AG04449 (cell line): ENCODE results near the gene PCDHB2.
"Not testable (repeated sequence)": the region's sequence is repeated elsewhere in the genome, so short reads cannot be mapped to it uniquely, and the experiment has no call there.

Experiments used
- CTCF ChIA-PET: fragments of 350-600 bp; formaldehyde crosslinking; extraction: SDS; loops from one replicate; lab custom pipeline; 2021; ENCODE audit warnings: antibody characterized with exemption; lab: Yijun Ruan, JAX
- POLR2A ChIA-PET: fragments of 400-600, 350-600 bp; formaldehyde crosslinking; extraction: SDS; loops from one replicate; lab custom pipeline; 2020; ENCODE audit warnings: antibody characterized with exemption, inconsistent platforms; lab: Yijun Ruan, JAX
- DNase-seq: peaks from one replicate; pipeline ENCODE4 v3.0.0-alpha.2; 2010; ENCODE audit warnings: low read depth, low spot score
- H3K4me3 ChIP-seq: 2 replicates; pipeline ENCODE4 v1.5.1; 2011; ENCODE audit warnings: low read depth, mild to moderate bottlenecking, control low read depth, low read length
- CTCF ChIP-seq: IDR thresholded peaks from one replicate; pipeline ENCODE4 v1.5.1; 2011; ENCODE audit warnings: mild to moderate bottlenecking, moderate library complexity, low read length, control low read depth, inconsistent platforms; ENCODE audit not compliant: insufficient read depth; ENCODE audit errors: missing control alignments

PCDHB2 gene

GRCh38 chr5:141084487-141084989 lies 9.9 kb upstream of the PCDHB2 start:
- H3K4me3 ChIP-seq = peak overlapping the region; percentile 40
- DNase-seq = no peak
- POLR2A ChIA-PET = no interaction called here
- TF ChIP-seq CTCF = peak; percentile 14
- CTCF ChIA-PET = interaction anchor here (0.5 to 1.0 kb wide), 2 partner anchors 175 to 480 kb away, joined by 3 read pairs; no protein-coding TSS in a partner anchor

DNA sequence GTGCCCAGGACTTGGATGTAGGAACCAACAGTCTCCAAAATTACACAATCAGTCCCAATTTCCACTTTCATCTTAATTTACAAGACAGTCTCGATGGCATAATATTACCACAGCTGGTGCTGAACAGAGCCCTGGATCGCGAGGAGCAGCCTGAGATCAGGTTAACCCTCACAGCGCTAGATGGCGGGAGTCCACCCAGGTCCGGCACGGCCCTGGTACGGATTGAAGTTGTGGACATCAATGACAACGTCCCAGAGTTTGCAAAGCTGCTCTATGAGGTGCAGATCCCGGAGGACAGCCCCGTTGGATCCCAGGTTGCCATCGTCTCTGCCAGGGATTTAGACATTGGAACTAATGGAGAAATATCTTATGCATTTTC lies 837 bp downstream of the PCDHB2 start:
- no peak for TF ChIP-seq CTCF
- POLR2A ChIA-PET = no interaction called here
- CTCF ChIA-PET = no interaction called here
- DNase-seq = no peak
- no peak overlapping the region for H3K4me3 ChIP-seq

GRCh38 chr5:141096181-141096580 lies 1.8 kb downstream of the PCDHB2 start:
- H3K4me3 ChIP-seq, CTCF ChIA-PET, POLR2A ChIA-PET, DNase-seq: not testable (repeated sequence)

DNA sequence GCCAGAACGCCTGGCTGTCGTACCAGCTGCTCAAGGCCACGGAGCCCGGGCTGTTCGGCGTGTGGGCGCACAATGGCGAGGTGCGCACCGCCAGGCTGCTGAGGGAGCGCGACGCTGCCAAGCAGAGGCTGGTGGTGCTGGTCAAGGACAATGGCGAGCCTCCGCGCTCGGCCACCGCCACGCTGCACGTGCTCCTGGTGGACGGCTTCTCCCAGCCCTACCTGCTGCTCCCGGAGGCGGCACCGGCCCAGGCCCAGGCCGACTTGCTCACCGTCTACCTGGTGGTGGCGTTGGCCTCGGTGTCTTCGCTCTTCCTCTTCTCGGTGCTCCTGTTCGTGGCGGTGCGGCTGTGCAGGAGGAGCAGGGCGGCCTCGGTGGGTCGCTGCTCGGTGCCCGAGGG lies 2.2 kb downstream of the PCDHB2 start:
- H3K4me3 ChIP-seq, DNase-seq, POLR2A ChIA-PET, CTCF ChIA-PET: not testable (repeated sequence)

- DNase-seq = no peak
- CTCF ChIA-PET = no interaction called here
- POLR2A ChIA-PET = no interaction called here
- no peak for TF ChIP-seq CTCF
- no peak within 1 kb of the TSS for H3K4me3 ChIP-seq
Observed at GRCh38 chr5:141100243-141100805, 5.9 kb downstream of the PCDHB2 start, which contains the start of gene PCDHB3. Gene PCDHB3 (plus strand): TSS chr5:141100473. CDS start chr5:141100650, 177 bp downstream.

DNA sequence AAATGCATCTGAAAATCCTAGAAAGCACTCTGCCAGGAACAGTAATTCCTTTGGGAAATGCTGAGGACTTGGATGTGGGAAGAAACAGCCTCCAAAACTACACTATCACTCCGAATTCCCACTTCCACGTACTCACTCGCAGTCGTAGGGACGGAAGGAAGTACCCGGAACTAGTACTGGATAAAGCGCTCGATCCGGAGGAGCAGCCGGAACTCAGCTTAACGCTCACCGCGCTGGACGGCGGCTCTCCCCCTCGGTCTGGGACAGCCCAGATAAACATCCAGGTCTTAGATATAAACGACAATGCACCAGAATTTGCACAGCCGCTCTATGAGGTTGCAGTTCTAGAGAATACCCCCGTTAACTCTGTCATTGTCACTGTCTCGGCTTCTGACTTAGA lies 6.6 kb downstream of the PCDHB2 start:
- ChIA-PET CTCF (no interaction called here), POLR2A (no interaction called here)
- no peak for DNase-seq
- no peak overlapping the region for H3K4me3 ChIP-seq
- no peak for TF ChIP-seq CTCF

DNA sequence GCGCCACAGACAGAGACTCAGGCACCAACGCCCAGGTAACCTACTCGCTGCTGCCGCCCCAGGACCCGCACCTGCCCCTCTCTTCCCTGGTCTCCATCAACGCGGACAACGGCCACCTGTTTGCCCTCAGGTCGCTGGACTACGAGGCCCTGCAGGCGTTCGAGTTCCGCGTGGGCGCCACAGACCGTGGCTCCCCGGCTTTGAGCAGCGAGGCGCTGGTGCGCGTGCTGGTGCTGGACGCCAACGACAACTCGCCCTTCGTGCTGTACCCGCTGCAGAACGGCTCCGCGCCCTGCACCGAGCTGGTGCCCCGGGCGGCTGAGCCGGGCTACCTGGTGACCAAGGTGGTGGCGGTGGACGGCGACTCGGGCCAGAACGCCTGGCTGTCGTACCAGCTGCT lies 7.7 kb downstream of the PCDHB2 start:
- CTCF ChIA-PET, H3K4me3 ChIP-seq, POLR2A ChIA-PET, DNase-seq: not testable (repeated sequence)

- CTCF ChIA-PET, DNase-seq, POLR2A ChIA-PET, H3K4me3 ChIP-seq: not testable (repeated sequence)
Observed at GRCh38 chr5:141102471-141102870, 8.1 kb downstream of the PCDHB2 start.
